GM23248 (cell line): ENCODE results near the gene CD300LG. TPM values are rescaled to one million over a fixed set of nuclear protein-coding genes. Genes with fewer than 3 reads are reported as not detected.

Source experiments
- DNase-seq: peaks from one replicate; pipeline ENCODE4 v3.0.0-alpha.2; 2015
- H2AFZ ChIP-seq: fragments of 200-600 bp; sonication (generic); 2 replicates; pipeline ENCODE4 v1.6.1; 2016; ENCODE audit warnings: antibody characterized with exemption
- H3F3A ChIP-seq: fragments of 200-600 bp; sonication (generic); 2 replicates; pipeline ENCODE4 v1.6.1; 2016; ENCODE audit warnings: mild to moderate bottlenecking, antibody characterized with exemption, mixed run types; ENCODE audit not compliant: insufficient read depth
- H3K27ac ChIP-seq: fragments of 200-600 bp; sonication (generic); 2 replicates; pipeline ENCODE4 v1.5.1; 2016; ENCODE audit warnings: mild to moderate bottlenecking
- H3K27me3 ChIP-seq: fragments of 200-600 bp; sonication (generic); replicated peaks from 2 replicates; pipeline ENCODE4 v1.6.1; 2016; ENCODE audit warnings: mild to moderate bottlenecking; ENCODE audit not compliant: insufficient read depth
- H3K36me3 ChIP-seq: fragments of 200-600 bp; sonication (generic); 2 replicates; pipeline ENCODE4 v1.6.1; 2016; ENCODE audit warnings: low read depth, mild to moderate bottlenecking
- H3K4me1 ChIP-seq: fragments of 200-600 bp; sonication (generic); 2 replicates; pipeline ENCODE4 v1.6.1; 2016; ENCODE audit warnings: mild to moderate bottlenecking; ENCODE audit not compliant: insufficient read depth
- H3K4me2 ChIP-seq: fragments of 200-600 bp; sonication (generic); one replicate; pipeline ENCODE4 v1.6.1; 2016; ENCODE audit warnings: mild to moderate bottlenecking; ENCODE audit not compliant: unreplicated experiment
- H3K4me3 ChIP-seq: fragments of 200-600 bp; sonication (generic); 2 replicates; pipeline ENCODE4 v1.5.1; 2016; ENCODE audit warnings: mild to moderate bottlenecking
- H3K79me2 ChIP-seq: fragments of 200-600 bp; sonication (generic); 2 replicates; pipeline ENCODE4 v1.6.1; 2016; ENCODE audit warnings: mild to moderate bottlenecking; ENCODE audit not compliant: insufficient read depth
- H3K9ac ChIP-seq: fragments of 200-600 bp; sonication (generic); 2 replicates; pipeline ENCODE4 v1.6.1; 2016; ENCODE audit warnings: mild to moderate bottlenecking
- H3K9me2 ChIP-seq: fragments of 200-600 bp; sonication (generic); 2 replicates; pipeline ENCODE4 v1.6.1; 2016; ENCODE audit warnings: mixed run types, mild to moderate bottlenecking, moderate library complexity; ENCODE audit not compliant: insufficient read depth
- H3K9me3 ChIP-seq: fragments of 200-600 bp; sonication (generic); one replicate; pipeline ENCODE4 v1.6.1; 2017; ENCODE audit warnings: low read depth
- H4K20me1 ChIP-seq: fragments of 200-600 bp; sonication (generic); 2 replicates; pipeline ENCODE4 v1.6.0; 2016; ENCODE audit not compliant: insufficient read depth
- EZH2 ChIP-seq: fragments of 200-600 bp; sonication (generic); IDR thresholded peaks from 2 replicates; pipeline ENCODE4 v1.6.1; 2018; ENCODE audit warnings: antibody characterized with exemption, mild to moderate bottlenecking; ENCODE audit not compliant: insufficient read depth, poor library complexity, severe bottlenecking
- EZH2phosphoT487 ChIP-seq: fragments of 200-600 bp; sonication (generic); IDR thresholded peaks from 2 replicates; pipeline ENCODE4 v1.6.1; 2018; ENCODE audit warnings: antibody characterized with exemption, moderate library complexity, mild to moderate bottlenecking, low read depth; ENCODE audit not compliant: insufficient read depth
- WGBS, 2 experiments: methylation state at CpG; one replicate each; pipeline ENCODE4 v1.1.6; 2015 to 2017; ENCODE audit warnings: low lambda C conversion rate in 2 of 2, low coverage in 1 of 2; ENCODE audit errors: missing lambda C conversion rate in 2 of 2; 5-methylcytosine and 5-hydroxymethylcytosine counted together
- in situ Hi-C: fragments of 300-500 bp; cut with MboI; formaldehyde crosslinking; loops from 2 replicates; pipeline ENCODE4 v1.15.0; 2020
- polyA plus RNA-seq: library from polyadenylated mRNA; unstranded; fragments of >200 nt; fragmentation: Nextera tagmentation; extraction: Ambion mirVana; gene quantifications from 2 replicates; pipeline ENCODE4 v1.2.1, GENCODE V29; 2016
- total RNA-seq: library from RNA; depleted of rRNA; stranded (reverse); fragments of >200 nt; shearing (Covaris generic); gene quantifications from 2 replicates; pipeline ENCODE4 v1.2.3, GENCODE V29; 2014

CD300LG gene
- total and polyA plus RNA-seq, 2 experiments from 2014 or later = not detected

GRCh38 chr17:43882761-43883415 lies 35.9 kb downstream of the CD300LG start:
- H3K4me2 ChIP-seq = no peak overlapping the region
- H3K27me3 ChIP-seq = no peaks in the 10 kb centered on the region
- H3K27ac ChIP-seq = no peak overlapping the region
- no peak overlapping the region for H3K9ac ChIP-seq
- in situ Hi-C loops = no loop called here
- no peaks in the 10 kb centered on the region for H3K9me3 ChIP-seq
- TF ChIP-seq EZH2phosphoT487 (no peak), EZH2 (no peak)
- H3F3A ChIP-seq = no peaks in the 10 kb centered on the region
- 89 to 92% methylated on average over 13 to 14 of the region's 14 CpGs for WGBS, 2 experiments
- H2AFZ ChIP-seq = no peak overlapping the region
- no peaks in the 10 kb centered on the region for H3K36me3 ChIP-seq
- H3K4me3 ChIP-seq = no peak overlapping the region
- no peaks in the 10 kb centered on the region for H3K79me2 ChIP-seq
- no peaks in the 10 kb centered on the region for H3K9me2 ChIP-seq
- no peak for DNase-seq
- no peaks in the 10 kb centered on the region for H3K4me1 ChIP-seq
- H4K20me1 ChIP-seq = no peaks in the 10 kb centered on the region

DNA sequence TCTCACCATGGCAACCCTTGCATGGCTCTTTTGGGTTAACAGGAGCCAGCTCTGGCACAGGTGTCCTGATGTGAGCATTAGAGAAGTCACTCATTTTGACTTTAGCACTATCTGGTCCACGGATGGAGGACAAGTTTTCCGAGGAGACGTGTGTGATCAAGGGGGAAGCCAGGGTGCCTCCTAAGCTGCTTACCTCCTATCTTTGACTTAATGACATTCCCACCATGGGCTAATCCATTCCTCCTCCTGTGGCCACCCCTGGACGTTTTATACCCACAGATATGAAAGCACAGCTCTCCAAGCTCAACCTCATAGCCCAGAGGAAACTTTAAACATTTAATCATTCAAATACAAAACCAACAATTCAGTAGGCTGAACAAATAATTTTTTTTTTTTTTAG lies 41.6 kb downstream of the CD300LG start:
- DNase-seq = no peak
- no peaks in the 10 kb centered on the region for H3K27me3 ChIP-seq
- H3K9me3 ChIP-seq = no peaks in the 10 kb centered on the region
- H3K9me2 ChIP-seq = no peaks in the 10 kb centered on the region
- no peak overlapping the region for H2AFZ ChIP-seq
- H3K4me1 ChIP-seq = no peaks in the 10 kb centered on the region
- H3K27ac ChIP-seq = no peak overlapping the region
- H3K79me2 ChIP-seq = no peaks in the 10 kb centered on the region
- TF ChIP-seq EZH2phosphoT487 (no peak), EZH2 (no peak)
- H3K9ac ChIP-seq = no peak overlapping the region
- in situ Hi-C loops = no loop called here
- H3K4me2 ChIP-seq = no peak overlapping the region
- H3K36me3 ChIP-seq = no peaks in the 10 kb centered on the region
- H3F3A ChIP-seq = no peaks in the 10 kb centered on the region
- no peak overlapping the region for H3K4me3 ChIP-seq
- 80 to 82% methylated on average over 4 of the region's 4 CpGs for WGBS, 2 experiments
- H4K20me1 ChIP-seq = no peaks in the 10 kb centered on the region

DNA sequence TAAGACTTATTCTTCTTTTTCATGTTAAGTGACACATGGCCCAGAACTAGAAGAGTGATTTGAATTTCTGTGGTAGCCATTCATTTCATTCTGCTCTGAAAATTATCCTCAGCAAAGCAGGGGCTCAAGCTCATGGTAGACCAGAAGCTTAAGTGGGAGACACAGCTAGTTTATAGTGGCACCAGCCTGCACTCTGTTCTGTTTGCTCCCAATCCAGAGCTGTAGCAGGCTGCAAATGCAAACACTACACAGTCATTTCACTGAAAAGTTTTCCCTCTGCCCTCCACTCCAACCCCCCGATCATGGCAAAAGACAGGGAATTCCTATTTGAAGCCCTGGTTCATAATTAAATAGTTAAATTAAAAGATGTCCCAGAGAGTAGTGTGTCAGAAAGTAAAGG lies 43.3 kb downstream of the CD300LG start:
- no peaks in the 10 kb centered on the region for H3K9me3 ChIP-seq
- no peaks in the 10 kb centered on the region for H3F3A ChIP-seq
- no peaks in the 10 kb centered on the region for H4K20me1 ChIP-seq
- H3K36me3 ChIP-seq = no peaks in the 10 kb centered on the region
- H3K27ac ChIP-seq = no peak overlapping the region
- no peak overlapping the region for H3K4me2 ChIP-seq
- no peaks in the 10 kb centered on the region for H3K9me2 ChIP-seq
- H3K4me1 ChIP-seq = no peaks in the 10 kb centered on the region
- H3K4me3 ChIP-seq = no peak overlapping the region
- H3K27me3 ChIP-seq = no peaks in the 10 kb centered on the region
- DNase-seq = no peak
- H2AFZ ChIP-seq = no peak overlapping the region
- in situ Hi-C loops = no loop called here
- WGBS, 2 experiments = 100% methylated on average over 1 of the region's 1 CpG
- no peaks in the 10 kb centered on the region for H3K79me2 ChIP-seq
- no peak overlapping the region for H3K9ac ChIP-seq
- no peak for TF ChIP-seq EZH2phosphoT487

DNA sequence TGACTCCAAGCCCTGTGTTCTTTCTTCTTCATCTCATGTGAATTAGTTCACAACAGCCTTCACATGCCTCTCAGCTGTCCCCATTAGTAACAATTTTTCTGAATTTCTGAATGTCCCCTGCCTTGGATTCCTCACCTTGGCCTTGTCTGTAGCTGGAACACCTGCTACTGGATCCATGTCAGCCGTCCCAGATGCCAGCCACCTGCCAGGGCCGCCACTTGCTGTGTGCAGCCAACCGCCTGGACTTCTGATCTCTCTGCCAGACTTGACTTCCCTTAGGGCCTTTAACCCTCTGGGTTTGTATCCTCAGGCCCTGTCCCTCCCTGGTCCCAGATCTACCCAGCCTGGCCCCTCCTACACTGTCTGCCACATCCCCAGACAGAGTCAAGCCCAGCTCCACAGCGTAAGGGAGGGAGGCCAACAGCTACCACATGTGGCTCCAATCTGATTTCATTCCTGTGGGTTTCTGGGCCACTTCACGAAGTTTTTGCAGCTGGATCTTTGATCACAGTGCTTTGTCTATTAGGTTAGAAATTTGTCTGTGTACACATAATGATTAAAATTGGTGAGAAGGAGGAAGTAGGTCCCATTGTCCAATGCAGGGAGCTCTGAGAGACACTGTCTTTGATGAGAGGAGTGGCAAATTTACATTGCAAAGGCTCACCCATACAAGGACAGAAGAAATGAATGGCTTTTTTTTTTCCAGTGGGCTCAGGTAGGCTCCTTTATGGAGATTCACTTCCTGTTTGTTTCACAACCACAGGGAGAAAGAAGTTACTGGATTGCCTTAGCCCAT lies 45.1 kb downstream of the CD300LG start:
- Histone ChIP-seq H3K9me3 (no peaks in the 10 kb centered on the region), H3K9me2 (no peaks in the 10 kb centered on the region), H4K20me1 (no peaks in the 10 kb centered on the region), H3K4me3 (no peak overlapping the region), H3K27ac (no peak overlapping the region), H3F3A (no peaks in the 10 kb centered on the region), H3K36me3 (no peaks in the 10 kb centered on the region), H3K9ac (no peak overlapping the region), H3K4me2 (no peak overlapping the region), H3K4me1 (no peaks in the 10 kb centered on the region), H2AFZ (no peak overlapping the region), H3K79me2 (no peaks in the 10 kb centered on the region), H3K27me3 (no peaks in the 10 kb centered on the region)
- DNase-seq = peak; percentile 40
- TF ChIP-seq EZH2 (no peak), EZH2phosphoT487 (no peak)
- in situ Hi-C loops = no loop called here
- 76 to 77% methylated on average over 5 of the region's 5 CpGs for WGBS, 2 experiments
